ENCODE measurements around the gene CTSK.

- TF ChIP-seq, protein P1, sequence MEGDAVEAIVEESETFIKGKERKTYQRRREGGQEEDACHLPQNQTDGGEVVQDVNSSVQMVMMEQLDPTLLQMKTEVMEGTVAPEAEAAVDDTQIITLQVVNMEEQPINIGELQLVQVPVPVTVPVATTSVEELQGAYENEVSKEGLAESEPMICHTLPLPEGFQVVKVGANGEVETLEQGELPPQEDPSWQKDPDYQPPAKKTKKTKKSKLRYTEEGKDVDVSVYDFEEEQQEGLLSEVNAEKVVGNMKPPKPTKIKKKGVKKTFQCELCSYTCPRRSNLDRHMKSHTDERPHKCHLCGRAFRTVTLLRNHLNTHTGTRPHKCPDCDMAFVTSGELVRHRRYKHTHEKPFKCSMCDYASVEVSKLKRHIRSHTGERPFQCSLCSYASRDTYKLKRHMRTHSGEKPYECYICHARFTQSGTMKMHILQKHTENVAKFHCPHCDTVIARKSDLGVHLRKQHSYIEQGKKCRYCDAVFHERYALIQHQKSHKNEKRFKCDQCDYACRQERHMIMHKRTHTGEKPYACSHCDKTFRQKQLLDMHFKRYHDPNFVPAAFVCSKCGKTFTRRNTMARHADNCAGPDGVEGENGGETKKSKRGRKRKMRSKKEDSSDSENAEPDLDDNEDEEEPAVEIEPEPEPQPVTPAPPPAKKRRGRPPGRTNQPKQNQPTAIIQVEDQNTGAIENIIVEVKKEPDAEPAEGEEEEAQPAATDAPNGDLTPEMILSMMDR (conservative IDR thresholded peaks at IDR 0.05; ENCODE audit: low read depth, low read length) = no peak
- TF ChIP-seq EZH2 (IDR thresholded peaks at IDR 0.05; ENCODE audit: low read length, unreplicated experiment) (no peak), EZH2phosphoT487 (IDR thresholded peaks at IDR 0.05; ENCODE audit: borderline replicate concordance, low read length) (no peak)
Measured at GRCh38 chr1:150808846-150809245, 786 bp upstream of the CTSK start.
